GM21360 (cell line): ENCODE data around the gene DLGAP1.
"Not testable (repeated sequence)": the region's sequence is repeated elsewhere in the genome, so short reads cannot be mapped to it uniquely, and the experiment has no call there.

Experiments used
- ATAC-seq: cut with Tn5 transposase; IDR thresholded peaks from one replicate; pipeline ENCODE4 v1.9.1; 2021; ENCODE audit warnings: mild to moderate bottlenecking, moderate library complexity; ENCODE audit not compliant: unreplicated experiment

Gene DLGAP1

DNA sequence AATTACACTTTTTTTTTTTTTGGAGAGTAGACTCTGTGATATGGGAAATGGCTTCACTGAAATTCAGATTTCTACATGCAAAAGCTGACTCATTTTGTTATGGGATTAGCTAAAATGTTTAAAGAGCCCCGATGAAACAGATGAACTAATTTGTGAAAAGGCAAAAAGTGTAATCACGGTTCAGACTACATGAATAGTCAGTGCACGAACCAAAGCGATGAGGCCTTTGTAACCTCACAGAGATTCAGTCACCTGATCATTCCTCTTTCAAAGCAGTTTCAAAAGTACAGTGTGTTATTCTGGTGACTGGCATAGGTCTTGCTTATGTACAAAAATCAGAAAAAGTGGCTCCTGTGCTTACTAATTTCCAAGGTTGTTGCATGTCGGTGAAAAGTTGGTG, 960.5 kb downstream of the DLGAP1 start:
- no peak for ATAC-seq

DNA sequence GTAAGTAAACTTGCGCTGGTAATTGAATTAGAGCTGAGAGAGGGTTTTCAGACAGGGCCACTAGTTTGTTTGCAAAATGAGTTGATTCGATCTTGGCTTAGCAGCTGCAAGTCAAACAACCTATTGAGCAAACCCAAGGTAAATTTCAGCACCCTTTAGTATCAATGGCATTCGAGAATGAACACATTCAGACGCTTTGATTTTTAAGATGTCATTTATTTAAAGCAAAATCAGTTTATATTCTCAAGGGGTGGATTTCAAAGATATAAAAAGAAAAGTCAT, 960.9 kb downstream of the DLGAP1 start:
- no peak for ATAC-seq

DNA sequence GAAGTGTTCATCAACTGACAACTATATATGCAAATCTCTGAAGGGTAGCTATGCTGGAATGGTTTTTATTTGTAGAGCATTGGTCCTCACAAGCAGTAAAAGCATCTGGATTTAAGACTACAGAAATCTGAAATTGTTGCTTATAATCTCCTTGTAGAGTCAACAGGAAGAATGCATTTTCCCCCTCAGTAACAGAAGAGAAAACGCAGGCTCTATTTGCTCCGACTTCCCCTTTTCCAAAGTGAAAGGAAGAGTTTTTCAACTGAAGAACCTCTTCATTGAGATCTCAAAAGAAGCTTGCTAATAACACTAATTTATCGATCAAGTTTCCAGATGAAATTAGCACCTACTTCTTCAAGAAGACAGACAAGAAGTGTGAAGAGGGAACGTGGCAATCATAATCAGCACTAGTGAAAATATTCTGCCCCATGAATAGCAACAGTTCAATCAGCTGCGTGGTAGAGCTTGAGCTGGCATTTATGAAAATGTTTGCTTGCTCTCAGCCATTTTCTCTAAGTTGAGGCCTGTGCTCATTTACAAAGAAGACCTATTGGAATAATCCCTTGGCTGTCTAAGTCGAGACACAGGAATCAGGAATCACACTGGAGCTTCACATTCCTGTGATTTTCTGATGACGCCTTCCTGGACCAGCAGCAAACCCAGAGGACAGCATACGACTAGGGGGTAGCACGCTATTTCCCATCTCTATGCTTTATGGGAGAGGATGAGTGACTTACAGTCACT, 961.4 kb downstream of the DLGAP1 start:
- ATAC-seq: no peak

DNA sequence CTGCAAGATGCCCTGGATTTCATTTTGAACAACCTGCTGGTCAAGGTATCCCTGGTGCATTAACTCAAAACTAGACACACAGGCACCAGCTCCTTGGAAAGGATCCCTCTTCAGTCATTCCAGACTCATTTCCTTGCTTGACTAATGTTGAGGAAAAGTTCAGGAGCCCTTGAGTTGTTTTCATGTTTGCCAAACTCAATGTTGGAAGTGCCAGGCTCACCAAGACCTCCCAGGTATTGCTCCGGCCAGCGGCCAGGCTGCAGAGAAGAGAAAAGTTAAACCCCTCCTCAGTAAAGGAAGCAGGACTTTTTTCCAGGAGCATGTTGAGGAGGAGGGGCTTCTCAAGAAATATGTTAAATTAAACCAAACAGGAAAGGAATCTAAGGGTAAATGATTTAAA, 962.4 kb downstream of the DLGAP1 start:
- ATAC-seq: no peak

DNA sequence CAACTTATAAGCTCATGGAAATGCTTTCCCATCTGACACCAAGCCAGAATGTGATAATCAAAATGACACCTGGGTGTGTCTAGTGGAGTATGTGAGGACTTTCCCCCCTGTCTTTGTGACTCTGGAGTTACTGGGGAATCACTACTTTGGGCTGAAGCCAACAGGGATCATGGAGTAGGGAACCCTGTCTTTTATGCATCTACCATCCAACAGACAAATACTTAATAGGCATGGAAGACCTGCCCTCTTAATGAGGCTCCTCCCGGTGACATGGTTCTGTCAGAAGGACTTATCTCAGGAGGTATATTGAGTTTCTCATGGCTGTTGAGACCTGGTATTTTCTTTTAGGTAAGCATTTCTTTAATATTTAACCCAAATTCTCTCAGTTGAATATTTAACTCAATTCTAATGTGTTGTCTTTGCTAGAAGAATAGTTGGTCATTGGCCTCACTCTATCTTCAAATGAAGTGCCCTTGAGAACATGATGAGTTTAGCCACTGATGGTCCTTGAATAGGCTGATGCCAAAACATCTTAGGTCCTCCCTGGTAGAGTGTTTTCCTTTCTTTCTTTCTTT, 963.0 kb downstream of the DLGAP1 start:
- ATAC-seq: no peak

DNA sequence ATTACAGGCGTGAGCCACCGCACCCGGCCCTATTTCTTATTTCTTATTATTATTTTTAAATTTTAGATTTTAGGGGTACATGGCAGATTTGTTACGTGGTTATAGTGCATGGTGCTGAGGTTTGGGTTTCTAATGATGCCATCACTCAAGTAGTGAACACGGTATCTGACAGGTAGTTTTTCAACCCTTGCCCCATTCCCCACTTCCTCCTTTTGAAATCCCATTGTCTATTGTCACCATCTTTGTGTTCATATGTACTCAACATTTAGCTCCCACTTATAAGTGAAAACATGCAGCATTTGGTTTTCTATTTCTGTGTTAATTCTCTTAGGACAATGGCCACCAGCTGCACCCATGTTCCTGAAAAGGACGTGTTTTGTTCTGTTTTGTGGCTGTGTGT, 965.6 kb downstream of the DLGAP1 start:
- no peak for ATAC-seq

DNA sequence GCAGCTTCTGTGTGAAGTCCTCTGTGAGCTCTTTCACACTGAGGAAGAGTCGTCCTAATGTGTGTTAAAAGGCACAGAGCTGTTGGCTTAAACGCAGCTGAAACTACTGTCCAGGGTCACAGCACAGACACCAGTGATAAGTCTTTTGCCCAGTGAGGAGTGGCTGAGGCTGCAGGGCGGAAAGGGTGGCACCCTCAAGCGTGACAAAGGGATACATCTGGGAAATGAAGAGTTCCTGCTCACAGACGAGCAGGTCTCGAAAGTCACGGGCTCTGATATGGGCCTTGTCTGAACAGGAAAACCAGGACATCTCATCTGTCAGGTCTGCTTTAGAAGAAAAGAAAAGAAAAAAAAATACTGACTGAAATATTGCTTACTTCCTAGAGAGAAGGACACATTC, 968.6 kb downstream of the DLGAP1 start:
- ATAC-seq: no peak

DNA sequence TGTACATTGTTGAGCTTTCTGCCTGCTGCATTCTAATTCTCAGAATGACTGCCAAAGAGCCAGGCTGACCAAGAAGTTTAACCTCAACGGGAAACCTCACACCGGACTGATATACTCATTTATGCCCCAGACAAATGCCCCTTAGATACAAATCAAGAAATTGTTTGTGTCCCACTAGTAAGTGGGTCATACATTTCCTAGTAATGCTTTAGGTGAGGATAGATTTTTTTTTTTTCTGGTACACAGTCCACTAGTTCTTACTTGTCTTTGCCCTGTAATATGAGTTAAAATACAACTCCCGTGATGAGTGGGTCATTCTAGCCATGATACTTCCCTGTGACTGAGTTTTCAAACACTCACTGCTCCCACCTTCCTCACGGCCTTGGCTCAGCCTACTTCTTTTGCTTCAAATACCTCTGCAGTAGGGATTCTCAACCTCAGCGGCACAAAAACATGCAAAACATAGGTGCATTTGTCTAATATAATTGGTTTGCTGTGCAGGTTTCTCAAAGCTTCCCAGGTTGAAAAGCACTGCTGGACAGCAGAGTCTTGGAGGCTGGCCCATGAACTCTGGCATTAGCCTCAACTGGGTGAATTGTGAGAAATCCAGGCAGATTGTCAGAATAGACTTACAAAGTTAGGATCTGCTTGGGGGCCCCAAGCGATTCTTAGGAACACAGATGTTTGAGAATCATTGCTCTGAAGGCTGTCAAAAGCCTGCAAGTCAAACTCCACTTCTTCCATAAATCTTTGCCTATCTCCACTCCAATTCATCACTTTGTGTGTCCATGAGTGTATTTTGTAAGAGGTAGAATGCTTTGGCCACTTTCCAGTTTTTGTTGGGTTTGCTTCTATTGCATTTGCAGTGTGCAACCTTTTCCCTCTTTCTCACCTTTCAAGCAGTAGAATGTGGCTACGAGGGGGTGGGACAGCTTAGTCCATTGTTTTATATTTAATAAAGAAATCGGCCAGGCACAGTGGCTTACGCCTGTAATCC, 969.7 kb downstream of the DLGAP1 start:
- ATAC-seq: no peak

DNA sequence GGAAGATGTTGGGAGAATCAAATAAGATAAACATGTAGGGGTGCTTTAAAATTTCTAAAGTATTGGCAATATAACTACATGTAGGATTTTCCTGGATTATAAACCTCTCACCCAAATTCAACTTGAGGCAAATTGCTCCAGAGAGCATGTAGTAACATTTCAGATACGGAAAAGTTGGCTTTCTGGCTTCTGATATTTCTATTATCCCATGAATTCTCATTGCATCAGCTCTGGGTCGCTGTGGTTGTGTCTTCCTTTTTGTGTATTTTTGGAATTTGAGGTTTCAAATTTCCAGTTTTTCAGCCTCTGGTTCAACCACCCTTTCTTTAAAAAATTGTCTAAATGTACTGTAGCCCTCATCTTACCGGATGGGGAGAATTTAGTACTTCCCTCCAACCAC, 972.8 kb downstream of the DLGAP1 start:
- ATAC-seq: no peak

DNA sequence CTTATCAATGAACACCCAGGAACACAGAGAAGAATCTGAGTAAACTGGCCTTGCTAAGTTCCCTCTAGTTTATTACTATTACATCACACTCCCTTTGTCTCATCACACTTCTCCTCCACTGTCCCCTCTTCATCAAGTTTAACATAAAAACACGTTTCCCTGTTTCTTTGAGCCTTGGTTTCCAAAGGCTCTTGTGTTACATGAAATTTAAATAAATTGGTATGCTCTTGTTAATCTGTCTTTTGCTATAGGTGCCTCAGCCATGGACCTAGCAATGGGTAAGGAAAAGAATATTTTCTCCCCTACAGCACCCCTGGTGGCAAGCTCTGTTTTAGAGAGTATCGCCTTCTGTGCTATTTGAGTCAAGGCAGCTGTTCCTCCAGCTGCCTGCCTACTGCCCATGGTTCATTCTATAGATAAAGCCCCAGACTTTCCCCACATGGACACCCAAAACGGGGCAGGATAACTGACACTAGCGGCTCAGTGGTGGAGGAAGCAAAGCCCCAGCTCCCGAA, 973.4 kb downstream of the DLGAP1 start:
- peak; percentile 57 for ATAC-seq

DNA sequence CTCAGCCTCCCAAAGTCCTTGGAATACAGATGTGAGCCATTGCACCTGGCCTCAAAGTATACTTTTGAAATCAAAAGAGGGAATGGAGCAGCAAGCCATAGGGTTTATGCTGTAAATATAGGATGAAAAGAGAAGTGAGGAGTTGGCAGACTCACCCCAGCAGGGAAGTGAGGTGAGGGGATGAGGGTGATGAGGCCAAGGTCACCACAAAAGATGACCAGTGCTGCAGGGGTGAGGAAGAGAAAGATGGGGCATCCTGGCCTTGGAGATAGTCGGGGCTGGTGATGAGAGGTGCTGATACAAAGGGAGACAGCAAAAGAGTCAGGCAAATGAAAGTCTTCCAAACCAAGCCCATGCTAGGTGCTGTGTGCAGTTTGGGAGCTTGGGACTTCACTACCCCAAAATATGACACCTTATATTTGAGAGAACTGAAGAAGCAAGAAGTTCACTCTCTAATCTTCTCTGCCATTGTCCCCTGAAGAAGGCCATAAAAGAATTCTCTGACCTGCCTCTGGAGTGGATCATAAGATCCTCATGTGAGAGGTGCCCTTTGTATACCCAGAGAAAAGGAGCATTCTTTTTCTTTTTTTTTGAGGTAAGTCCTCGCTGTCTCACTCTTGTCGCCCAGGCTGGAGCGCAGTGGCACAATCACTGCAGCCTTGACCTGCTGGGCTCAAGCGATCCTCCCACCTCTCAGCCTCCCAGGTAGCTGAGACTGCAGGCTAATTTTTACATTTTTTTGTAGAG, 974.1 kb downstream of the DLGAP1 start:
- ATAC-seq: no peak

DNA sequence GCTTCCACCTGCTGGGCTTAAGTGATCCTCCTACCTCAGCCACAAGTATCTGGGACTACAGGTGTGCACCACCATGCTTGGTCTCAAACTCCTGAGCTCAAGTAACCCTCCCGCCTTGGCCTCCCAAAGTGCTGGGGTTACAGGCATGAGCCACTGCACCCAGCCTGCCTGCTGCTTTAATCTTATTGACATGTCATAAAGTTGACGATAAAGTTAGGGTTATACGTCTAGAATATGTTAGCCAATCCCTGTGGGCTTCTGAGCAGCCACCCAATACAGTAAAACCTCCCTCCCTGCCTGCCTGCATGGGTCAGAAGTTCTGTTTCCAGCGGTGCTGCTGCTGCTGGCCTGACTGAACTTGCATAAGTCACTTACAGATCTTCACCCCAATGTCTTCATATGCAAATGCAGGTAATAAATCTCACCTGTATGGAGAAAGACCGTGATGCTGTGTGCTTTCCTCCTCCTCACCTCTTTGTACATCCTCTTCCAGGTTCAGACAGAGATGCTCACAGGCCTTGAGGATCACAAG, 975.1 kb downstream of the DLGAP1 start:
- ATAC-seq: no peak

DNA sequence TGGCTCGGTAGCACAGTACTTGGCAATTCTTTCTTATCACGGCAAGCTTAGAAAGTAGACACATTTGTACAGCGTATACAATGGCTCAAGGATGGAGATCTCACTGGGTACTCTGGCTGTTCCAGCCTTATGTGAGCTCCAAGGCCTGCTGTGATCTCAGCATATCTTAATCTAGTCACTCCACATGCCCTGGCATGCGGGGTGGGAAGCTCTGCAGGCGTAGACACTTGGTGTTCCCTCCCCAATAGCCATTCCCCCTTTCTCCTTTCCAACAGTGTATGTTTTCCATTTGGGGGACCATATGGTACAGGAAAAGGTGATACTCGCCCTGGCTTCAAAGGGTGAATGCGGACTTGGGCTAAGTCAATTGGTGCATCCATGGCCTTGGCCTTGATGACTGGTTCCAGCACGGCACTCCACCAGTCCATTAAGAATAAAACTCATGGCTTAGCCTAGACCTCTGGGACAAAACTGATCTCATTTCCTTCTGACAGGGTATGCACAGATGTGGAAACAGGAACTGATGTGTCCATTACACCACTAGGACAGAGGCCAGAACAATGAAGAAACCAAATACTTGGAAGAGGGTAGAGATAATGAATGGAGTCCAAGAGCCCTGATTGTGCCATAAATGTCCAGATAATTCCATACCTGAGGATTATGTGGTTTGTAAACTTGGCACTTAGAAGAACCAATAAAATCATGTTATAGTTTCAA, 976.7 kb downstream of the DLGAP1 start:
- ATAC-seq: no peak

DNA sequence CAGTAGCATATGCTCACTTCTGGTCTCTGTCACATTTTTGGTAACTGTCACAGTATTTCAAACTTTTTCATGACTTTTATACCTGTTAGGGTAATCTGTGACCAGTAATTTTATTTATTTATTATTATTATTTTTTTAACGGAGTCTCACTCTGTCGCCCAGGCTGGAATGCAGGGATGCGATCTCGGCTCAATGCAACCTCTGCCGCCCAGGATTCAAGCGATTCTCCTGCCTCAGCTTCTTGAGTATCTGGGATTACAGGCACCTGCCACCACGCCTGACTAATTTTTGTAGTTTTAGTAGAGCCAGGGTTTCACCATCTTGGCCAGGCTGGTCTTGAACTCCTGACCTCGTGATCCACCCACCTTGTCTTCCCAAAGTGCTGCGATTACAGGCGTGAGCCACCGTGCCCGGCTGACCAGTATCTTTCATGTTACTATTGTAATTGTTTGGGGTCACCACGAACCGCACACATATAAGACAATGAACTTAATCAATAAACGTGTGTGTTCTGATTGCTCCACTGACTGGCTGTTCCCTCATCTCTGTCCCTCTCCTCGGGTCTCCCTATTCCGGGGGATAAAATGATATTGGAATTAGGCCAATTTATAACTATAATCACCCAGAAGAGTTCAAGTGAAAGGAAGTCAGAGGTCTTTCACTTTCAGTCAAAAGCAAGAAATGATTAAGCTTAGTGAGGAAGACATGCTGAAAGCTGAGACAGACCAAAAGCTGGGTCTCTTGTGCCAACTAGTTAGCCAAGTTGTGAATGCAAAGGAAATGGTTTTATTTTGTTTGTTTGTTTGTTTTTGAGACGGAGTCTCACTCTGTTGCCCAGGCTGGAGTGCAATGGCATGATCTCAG, 982.2 kb downstream of the DLGAP1 start:
- ATAC-seq: no peak

DNA sequence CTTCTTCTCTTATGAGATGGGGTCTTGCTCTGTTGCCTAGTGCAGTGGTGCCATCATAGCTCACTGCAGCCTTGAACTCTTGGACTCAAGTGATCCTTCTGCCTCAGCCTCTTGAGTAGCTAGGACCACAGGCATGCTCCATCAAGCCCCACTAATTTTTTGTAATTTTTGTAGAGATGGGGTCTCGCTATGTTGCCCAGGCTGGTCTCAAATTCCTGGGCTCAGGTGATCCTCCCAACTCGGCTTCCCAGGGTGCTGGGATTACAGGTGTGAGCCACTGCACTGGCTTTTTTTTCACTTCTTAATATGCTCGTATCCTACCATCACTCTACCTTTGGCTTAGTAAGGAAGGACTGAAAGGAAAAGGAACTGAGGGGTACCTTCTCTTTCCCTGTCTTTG, 983.0 kb downstream of the DLGAP1 start:
- not testable (repeated sequence) for ATAC-seq

DNA sequence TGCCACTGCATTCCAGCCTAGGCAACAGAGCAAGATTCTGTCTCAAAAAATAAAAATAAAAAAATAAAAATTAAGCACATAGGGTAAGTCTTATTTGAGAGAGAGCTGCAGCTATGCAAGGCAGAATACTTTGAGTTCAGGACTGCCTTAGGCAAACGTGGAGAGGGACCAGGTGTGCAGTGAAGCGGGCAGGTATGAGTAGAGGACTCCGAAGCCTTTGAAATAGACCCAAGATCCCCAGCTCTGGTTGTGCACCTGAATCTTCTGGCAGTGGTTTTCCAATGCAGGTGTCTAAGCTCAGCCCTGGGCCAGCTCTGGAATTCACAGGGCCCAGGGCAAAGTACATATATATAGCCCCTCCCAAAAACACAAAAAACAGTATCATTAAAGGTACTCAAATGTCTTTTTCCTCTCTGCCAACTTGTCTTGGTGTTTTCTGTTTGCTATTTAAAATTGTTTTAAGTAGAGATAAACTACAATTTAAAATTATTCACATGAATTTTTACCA, 983.9 kb downstream of the DLGAP1 start:
- ATAC-seq: no peak

DNA sequence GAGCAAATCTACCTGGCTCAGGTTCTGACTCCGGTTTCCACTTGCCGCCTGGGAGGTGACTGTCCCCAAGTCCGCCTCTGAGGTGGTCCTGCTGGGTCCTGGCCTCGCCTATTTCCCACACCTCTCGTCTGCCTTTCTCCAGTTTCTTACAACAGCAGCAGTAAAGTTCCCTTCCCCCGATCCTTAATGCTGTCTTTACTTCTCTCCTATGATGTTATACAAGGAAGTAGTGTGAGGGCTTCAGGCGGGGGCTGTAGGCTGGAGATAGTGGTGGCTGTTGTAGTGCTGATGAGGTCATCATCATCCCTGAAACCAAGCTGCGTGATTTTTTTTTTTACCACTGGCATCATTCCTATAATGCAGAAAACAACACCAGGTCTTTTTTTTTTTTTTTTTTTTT, 986.3 kb downstream of the DLGAP1 start:
- no peak for ATAC-seq

DNA sequence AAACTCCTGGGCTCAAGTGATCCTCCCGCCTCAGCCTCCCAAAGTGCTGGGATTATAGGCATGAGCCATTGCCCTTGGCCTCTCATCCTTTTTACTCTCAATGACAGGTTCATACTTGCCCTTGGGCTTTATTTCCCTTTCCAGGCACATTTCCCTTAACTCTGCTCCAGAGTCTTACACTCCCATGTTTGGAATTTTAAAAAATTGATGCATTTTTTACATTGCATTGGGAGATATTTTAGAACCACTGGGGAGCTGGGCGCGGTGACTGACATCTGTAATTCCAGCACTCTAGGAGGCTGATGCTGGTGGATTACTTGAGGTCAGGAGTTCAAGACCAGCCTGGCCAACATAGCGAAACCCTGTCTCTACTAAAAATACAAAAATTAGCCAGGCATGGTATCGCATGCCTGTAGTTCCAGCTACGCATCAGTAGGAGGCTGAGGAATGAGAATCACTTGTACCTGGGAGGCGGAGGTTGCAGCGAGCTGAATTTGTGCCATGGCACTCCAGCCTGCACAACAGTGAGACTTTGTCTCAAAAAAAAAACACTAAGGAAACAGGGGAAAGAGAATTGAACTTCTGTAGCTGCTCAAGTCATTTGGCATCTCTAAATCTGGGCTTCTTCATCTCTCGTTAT, 986.9 kb downstream of the DLGAP1 start:
- no peak for ATAC-seq
